ENCODE measurements around the gene VPS45.
A peak's percentile ranks its signal among the peaks of the same experiment; 100 is the strongest.

The VPS45 gene

DNA sequence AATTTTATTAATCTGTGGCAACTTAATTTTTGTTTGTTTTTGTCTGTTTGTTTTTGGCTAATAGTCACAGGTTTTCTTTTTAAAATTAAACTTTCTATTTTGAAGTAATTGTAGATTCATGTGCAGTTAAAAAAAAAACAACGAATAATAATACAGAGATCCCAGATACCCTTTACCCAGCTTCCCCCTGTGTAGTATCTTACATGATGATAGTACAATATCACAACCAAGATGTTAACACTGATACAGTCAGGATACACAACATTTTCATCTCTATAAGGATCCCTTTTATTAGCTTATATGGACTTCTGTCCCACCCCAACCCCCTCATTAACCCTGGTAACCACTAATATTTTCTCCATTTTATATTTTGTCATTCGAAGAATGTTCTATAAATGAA, 5.9 kb downstream of the VPS45 start:
- no peak for DNase-seq (ENCODE audit: low read depth)

DNA sequence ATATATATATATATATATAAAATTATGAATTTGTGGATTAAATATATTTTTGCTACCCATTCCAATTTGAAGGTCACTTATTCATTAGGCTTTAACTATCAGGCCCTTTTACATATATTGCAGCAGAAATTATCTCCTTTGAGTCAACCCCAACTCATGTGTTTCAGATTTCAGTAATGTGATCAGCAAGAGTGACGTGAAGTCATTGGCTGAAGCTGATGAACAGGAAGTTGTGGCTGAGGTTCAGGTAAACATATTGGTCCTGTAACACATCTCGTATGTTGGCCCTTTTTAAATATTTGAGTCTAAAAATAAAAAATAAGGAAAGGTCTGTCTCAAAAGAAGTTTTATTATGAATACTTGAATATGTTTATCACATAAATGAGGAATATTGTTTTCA, 8.5 kb downstream of the VPS45 start:
- no peak for DNase-seq (ENCODE audit: low read depth)

DNA sequence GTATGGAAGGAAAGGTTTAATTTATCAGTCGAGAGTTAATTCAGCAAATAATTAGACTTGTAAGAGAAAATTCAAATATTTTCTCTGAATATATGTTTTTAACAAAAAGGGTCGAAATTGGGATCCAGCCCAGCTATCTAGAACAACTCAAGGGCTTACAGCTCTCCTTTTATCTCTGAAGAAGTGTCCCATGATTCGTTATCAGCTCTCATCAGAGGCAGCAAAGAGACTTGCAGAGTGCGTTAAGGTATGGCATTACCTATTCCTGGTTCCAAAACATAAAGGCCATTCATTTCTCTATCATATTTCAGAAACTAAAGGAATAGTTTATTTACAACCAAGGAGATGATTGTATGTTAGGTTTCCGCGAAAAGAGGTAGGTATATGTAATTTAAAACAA, 9.4 kb downstream of the VPS45 start:
- no peak for DNase-seq (ENCODE audit: low read depth)

DNA sequence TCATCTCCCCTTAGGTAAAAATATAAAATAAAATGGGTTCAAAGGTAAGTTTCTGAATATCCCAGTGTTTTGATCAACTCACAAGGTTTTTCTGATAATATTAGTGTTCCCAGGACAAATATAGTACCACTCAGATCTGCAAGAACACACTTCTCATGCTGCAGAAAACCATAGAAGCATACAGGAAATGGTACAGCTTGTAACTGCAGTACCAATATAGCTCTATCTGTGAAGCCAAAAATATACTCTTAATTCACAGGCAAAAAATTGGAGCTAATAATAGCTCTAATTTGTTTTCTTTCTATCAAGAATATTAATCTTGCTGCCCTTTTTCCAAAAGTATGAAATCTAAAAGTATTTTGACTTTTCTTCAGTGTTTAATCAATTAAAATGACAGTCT, 13.2 kb downstream of the VPS45 start:
- no peak for DNase-seq (ENCODE audit: low read depth)

DNA sequence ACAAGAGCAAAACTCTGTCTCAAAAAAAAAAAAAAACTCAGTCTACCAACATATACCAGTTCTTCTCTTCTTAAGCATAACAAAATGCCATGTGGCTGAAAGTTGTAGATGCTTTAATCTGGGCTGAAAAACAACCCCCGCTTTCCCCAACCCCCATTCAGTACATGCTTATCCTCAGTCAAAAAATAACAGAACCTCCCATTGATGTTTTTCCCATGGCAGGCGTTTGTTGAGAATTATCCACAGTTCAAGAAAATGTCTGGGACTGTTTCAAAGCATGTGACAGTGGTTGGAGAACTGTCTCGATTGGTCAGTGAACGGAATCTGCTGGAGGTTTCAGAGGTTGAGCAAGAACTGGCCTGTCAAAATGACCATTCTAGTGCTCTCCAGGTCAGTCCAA, 14.9 kb downstream of the VPS45 start:
- no peak for DNase-seq (ENCODE audit: low read depth)

DNA sequence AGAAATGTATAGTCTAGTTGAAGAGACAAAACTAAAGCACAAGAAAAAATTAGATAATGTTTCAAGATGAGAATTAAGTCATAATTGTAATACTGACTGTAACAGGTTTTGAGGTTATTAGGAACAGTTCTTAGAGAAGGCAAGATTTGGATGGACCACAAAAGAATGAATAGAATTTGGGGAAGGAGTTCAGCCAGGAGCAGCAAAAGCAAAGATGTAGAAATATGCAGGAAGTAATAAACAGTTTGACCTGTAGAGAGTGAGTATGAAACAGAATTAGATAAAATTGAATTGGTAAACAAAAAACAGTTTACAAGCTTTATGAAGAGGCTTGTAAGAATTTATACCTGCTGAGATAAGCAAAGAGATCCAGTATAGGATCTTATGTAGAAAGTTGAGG, 16.3 kb downstream of the VPS45 start:
- DNase-seq (ENCODE audit: low read depth) = no peak

DNA sequence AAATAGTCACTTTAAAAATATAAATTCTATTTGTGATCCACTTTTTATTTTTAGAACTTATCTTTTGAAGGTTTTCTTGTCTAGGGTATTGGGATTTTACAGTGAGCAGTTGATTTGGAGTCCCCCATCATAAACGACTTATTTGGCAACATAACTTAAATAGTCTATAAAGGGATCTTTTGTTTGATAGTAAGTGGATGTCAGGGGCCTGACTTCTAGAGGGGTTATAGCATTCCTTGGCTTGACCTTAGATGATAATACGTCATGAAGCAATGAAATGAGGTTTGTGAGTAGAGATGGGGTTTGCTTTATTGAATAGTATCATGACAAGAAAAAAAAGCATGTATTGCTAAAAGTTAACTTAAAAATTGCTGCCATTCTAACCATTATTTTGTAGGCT, 17.8 kb downstream of the VPS45 start:
- no peak for DNase-seq (ENCODE audit: low read depth)

DNA sequence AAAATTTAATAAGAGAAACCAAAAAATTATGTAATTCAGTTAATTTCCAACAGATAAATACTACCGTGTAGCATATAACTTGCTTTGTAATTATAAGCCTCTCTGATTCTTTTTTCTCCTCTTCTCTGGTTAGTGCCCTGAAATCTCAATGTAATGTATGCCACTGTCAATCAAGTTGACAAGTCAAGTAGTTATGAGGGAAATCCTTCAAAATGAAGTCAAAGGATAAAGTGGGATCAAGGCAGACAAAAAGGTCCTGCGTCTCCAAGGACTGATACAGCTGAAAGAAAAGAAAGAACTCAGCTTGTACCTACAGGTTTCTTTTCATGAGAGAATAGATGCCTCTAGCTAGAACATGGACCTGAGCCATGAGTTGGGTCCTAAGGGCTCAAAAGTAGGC, 19.8 kb downstream of the VPS45 start:
- no peak for DNase-seq (ENCODE audit: low read depth)

DNA sequence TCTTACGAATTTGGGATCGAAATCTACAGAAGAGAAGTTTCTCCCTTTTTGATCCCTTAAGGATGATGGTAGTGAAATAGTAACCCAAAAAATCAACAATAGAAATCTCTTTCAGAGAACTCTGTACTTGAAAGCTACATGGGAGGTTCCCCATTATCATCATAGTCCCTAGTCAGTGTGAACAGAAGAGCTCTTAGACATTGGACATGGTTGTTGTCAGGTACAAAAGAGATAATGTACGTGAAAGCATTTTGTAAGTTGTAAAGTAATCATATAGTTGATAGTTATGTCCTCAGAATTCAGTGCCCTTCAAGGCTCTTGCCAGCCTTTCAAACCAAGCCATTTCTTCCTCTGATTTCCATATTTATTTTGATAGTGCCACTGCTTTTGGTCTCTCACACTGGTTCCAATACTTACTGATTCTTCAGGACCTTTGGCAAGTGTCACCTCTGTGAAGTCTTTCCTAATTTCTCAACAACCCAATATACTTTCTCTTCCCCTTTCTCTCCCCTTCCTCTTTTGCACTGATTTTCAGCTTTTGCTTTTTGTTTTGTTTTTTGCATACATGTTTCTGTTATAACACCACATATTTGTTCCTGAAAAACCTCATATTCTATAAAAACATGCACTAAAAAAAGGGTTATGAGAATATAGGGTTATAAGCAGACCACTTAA, 22.4 kb downstream of the VPS45 start:
- DNase-seq (ENCODE audit: low read depth) = no peak

DNA sequence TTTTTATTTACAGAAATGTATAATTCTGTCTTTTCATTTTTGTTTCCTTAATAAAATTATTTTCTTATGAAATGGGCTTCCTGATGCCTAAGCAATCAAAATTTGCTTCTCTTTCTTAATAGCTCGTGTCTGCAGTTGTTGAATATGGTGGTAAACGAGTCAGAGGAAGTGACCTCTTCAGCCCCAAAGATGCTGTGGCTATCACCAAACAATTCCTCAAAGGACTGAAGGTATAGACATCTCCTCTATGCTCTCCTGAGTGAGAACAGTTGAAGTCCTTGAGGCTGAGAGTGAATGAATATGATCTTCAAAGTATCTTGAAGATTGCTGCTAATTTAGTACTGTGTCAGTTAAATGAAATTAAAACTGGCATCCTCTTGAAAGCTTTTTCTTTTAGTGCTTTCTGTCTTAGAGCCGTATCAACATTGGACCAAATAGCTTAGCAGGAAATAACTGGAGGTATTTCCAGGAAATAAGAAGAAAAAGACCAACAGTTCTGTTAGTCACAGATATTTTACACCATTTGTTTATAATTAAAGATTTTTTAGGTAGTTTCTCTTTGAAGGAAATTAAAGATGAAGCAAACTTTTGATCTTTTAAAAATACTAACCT, 24.7 kb downstream of the VPS45 start:
- DNase-seq (ENCODE audit: low read depth) = no peak

DNA sequence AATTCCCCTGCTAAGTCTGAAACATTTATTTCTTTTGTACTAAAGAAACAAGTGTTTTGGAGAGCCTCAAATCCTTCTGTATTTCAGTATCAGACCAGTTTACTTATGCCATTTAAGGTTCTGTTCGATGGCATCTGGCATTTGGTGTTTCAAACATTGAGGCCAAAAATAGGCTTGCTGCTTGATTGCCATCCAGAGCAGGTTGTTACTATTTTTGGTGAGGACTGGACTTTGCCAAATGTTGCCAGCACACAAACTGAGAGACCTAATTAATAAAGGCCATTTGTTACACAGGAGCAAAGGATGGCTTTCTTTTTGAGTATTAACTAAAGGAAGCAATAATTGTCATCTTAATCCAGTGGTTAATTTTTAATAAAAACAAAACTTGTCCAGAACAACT, 26.2 kb downstream of the VPS45 start:
- no peak for DNase-seq (ENCODE audit: low read depth)

DNA sequence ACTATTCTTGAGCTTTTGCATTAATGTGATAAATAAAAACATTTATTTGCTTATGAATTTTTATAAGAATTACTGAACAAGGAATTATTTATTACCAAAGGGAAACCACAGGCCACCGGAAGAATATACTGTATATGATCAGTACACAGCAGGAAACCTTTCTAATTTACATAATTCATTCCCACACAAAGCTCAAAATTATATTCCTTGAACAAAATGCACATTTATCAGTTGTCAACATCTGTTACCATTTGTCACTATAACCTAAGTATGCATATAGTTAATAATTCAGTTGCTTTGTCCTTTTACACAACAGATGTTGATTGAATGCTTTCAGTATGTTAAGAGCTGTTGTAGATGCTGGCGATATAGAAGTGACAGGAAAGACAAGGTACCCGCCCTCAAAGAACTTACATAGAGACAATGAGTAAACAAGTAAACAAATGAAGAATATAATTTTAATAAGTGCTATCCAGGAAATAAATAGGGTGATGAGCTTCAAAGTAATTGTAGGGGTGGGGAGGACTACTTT, 27.2 kb downstream of the VPS45 start:
- no peak for DNase-seq (ENCODE audit: low read depth)

DNA sequence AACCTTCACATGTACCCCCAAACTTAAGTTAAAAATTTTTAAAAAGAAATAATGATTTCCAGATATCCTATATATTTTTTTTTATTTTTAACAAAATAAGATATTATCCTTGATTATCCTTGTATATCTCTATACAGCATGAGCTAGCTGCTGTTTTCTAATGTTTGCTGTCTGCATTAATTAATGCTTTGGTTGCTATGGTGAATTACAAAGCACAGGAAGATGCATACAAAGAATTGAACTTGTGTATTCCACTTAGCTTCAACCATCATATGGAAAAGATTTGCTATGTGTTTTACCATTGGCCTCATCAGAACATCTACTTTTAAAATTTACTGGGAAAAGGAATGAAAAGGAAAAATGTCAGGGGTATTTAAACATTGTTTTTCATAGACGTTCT, 35.4 kb downstream of the VPS45 start:
- DNase-seq (ENCODE audit: low read depth) = no peak

DNA sequence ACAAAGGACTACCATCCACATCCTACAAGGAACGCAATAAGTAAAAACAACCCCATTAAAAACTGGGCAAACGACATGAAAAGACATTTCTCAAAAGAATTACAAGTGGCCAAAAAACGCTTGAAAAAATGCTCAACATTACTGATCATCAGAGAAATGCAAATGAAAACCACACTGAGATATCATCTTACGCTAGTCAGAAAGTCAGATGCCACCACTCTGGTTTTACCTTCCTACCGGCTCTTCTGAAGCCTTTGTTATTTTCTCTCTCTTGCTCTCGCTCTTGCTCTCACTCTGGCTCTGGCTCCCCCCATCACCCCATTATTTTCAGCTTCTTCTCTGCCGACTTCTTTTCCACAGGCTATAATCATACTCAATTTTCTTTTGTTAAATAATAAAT, 38.8 kb downstream of the VPS45 start:
- no peak for DNase-seq (ENCODE audit: low read depth)

DNA sequence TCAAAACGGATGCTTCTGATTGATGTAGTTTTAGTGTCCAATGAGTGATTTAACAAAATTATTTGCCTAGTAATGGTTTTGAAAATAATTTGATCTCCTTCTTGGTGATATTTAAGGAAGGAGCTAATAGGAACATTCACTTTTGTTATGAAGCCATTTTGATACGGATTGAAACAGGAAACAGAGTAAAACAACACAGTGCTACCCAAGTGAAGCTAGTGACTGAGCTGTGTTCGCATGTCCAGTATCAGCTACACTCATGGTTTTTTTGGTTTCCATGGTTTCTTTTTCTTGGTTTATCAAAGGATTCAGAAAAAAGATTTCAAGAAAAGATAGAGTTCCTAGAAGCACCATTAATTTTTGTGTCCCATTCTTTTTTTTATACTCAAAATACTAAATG, 42.0 kb downstream of the VPS45 start:
- no peak for DNase-seq (ENCODE audit: low read depth)

DNA sequence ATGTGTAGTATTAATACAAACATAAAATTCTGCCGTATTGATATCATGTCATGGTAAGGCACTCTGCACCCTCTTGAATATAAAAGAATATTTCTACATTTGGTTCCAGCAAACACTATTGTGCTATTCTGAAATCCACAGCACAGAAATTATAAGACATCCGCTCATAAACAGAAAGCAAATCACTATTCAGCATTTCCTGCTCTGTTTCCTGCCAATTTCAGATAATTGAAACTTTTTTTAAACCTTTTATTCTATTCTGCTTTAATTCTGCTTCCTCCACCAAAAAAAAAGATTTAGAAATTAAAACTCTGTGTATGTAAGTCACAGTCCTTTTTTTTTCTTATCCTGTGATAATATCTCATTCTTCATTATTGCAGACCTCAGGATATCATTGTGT, 42.5 kb downstream of the VPS45 start:
- DNase-seq (ENCODE audit: low read depth) = no peak

DNA sequence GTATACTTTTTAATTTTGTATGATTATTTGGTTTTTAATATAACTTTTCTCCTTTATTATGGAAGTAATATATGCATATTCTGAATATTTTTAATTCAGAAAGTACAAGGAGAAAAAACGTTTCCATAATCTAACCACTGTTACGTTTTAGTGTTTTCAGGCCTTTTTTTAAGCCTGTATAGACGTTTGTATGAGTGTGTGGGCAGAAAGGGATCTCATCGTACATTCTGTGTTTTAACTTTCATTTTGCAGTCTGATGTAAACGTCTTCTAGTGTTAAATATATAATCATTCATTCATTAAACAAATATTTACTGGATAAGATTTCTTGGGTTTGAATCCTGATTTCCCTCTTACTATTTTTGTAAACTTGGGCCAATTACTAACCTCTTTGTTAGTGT, 44.1 kb downstream of the VPS45 start:
- no peak for DNase-seq (ENCODE audit: low read depth)

DNA sequence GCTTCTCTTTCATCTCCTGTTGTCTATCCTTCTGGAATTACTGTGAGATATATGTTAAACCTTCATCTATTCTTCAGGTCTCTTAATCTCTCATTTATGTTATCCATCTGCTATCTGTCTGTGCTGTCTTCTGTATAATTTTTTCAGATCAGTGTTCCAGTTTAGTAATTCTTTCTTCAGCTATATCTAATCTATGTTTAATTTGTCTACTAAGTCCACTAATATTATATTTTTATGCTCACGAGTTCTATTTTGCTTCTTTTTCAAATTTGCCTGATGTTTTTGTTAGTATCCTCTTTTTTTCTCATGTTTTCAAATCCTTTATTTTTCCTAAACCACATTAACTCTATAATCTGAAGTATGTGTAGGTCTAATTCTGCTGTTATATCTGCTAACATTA, 47.5 kb downstream of the VPS45 start:
- DNase-seq (ENCODE audit: low read depth) = no peak

DNA sequence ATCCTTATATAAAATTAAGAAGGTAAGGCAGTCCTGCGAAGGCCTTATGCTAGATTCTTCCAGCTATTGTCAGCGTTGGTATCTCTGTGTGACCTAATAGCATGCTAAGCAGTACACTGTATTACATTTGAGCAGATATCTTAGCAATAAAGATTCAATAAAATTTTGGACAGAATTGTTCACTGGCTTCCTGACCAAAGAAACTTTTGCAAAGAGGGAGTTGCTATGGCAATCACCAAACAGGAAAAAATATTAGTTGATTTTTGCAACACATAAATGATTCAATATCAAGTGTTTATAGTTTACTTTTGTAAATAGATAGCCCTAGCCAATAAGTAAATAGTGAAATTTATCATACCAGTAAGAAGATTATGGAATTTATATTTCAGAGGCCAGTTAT, 51.1 kb downstream of the VPS45 start:
- no peak for DNase-seq (ENCODE audit: low read depth)

DNA sequence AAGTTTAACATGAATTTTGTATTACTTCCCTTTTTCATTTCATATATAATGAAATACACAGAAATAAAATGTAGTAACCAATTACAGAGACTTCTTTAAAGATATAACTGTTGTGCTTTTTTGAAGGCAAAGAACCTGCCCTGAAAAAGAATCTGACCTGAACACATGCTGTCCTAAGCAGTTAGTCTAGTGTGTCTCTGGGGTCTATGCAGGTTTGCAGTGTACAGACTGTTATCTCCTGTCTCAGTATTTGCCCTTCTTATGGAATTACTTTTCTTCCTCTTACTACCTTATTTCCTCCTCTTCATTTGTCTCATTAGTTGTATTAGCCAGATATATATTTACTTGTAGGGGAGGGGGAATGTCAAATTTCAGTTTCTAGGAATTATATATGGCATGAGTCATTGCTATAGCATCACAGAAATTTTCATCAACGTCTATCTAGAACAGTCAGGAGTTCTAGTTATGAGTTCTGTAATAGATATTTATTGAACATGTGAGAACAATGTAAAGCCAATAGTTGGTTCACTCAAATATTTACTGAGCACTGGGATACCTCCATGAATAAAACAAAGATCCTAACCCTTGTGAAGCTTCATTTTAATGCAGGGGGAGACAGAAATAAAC, 53.8 kb downstream of the VPS45 start:
- DNase-seq (ENCODE audit: low read depth) = no peak

DNA sequence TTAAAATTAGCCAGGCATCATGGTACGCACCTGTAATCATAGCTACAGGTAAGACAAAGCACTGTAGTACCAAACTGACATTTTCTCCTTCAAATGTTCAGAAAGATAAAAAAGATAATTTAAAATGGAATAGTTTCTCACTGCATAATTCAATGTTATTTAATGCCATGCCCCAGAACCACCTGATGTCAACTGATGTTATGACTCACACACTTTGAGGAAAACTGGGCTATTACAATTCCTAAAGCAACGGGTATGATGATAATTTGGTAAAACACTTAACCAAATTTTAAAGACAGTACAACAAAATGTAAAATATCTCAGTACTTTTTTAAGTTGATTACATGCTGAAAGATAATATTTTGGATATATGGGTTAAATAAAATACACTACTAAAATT, 59.2 kb downstream of the VPS45 start:
- DNase-seq (ENCODE audit: low read depth) = no peak

DNA sequence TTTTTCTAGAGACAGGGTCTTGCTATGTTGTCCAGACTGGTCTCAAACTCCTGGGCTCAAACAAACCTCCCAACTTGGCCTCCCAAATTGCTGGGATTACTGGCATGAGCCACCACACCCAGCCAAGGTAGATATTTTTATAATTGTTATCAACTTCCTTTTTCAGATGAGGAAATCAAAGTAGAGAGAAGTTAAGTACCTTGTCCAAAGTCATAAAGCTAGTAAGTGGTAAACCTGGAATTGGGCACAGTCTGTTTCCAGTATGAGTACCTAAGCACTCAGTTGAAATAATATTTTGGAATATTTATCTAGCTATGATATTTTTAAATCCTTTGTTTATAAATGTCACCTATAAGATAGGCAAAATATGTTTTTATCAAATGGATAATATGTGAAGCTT, 59.9 kb downstream of the VPS45 start:
- no peak for DNase-seq (ENCODE audit: low read depth)

DNA sequence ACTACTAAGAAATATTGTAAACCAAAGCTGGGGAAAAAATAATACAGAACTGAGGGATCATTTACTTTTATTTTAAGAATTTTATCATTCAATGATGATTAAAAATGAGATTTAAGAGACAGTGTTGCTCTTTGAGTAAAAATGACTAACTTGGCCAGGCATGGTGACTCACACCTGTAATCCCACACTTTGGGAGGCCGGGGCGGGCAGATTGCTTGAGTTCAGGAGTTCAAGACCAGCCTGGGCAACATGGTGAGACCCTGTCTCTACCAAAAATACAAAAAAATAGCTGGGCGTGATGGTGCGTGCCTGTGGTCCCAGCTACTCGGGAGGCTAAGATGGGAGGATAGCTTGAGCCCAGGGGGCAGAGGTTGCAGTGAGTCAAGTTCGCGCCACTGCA, 60.3 kb downstream of the VPS45 start:
- DNase-seq (ENCODE audit: low read depth) = peak; percentile 44

DNA sequence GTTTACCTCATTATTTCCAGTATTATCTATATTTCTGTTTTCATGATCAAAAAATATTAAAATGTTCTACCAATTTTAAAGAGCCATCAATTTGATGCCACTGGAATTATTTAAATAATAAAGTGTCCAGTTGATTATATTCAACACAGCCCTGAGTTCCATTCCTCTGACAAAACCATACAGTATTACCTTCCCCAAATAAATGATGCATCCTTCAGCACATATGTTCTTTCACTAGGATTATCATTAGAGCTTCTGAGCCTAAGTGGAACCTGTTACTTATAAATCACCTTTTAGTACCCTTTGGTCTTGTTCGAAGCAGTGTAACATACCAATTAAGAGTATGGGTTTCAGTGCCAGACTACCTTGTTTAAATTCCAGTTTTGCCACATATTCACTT, 64.8 kb downstream of the VPS45 start:
- no peak for DNase-seq (ENCODE audit: low read depth)
